IPS-NIHi7 (cell line): ENCODE data around the gene GSG1L.
"Not testable (repeated sequence)": the region's sequence is repeated elsewhere in the genome, so short reads cannot be mapped to it uniquely, and the experiment has no call there.

Experiments
- DNase-seq: peaks from one replicate; pipeline ENCODE4 v3.0.0; 2012; ENCODE audit warnings: mixed read lengths; ENCODE audit errors: extremely low spot score

Gene GSG1L

GRCh38 chr16:27980919-27981700, 82.4 kb downstream of the GSG1L start:
- DNase-seq: no peak

- no peak for DNase-seq
Observed at GRCh38 chr16:27980076-27980775, 83.3 kb downstream of the GSG1L start.

- DNase-seq: not testable (repeated sequence)
Observed at GRCh38 chr16:27979668-27980067, 83.8 kb downstream of the GSG1L start.

- DNase-seq: no peak
Observed at GRCh38 chr16:27978876-27979275, 84.6 kb downstream of the GSG1L start.

GRCh38 chr16:27977966-27978365, 85.5 kb downstream of the GSG1L start:
- DNase-seq: no peak

- DNase-seq: no peak
Observed at GRCh38 chr16:27976990-27977389, 86.5 kb downstream of the GSG1L start.

GRCh38 chr16:27974896-27975540, 88.5 kb downstream of the GSG1L start:
- no peak for DNase-seq

- peak; percentile 51 for DNase-seq
Observed at GRCh38 chr16:27973678-27974077, 89.8 kb downstream of the GSG1L start.

- DNase-seq: peak; percentile 81
Observed at GRCh38 chr16:27972500-27972899, 91.0 kb downstream of the GSG1L start.

GRCh38 chr16:27969574-27969973, 93.9 kb downstream of the GSG1L start:
- no peak for DNase-seq

- no peak for DNase-seq
Observed at GRCh38 chr16:27967169-27967568, 96.3 kb downstream of the GSG1L start.

GRCh38 chr16:27966756-27967155, 96.8 kb downstream of the GSG1L start:
- no peak for DNase-seq

- DNase-seq: no peak
Observed at GRCh38 chr16:27965801-27966200, 97.7 kb downstream of the GSG1L start.

GRCh38 chr16:27963471-27963965, 100.0 kb downstream of the GSG1L start:
- no peak for DNase-seq

GRCh38 chr16:27962197-27962596, 101.3 kb downstream of the GSG1L start:
- no peak for DNase-seq

GRCh38 chr16:27961296-27961620, 102.3 kb downstream of the GSG1L start:
- DNase-seq: no peak

GRCh38 chr16:27960619-27961295, 102.8 kb downstream of the GSG1L start:
- no peak for DNase-seq

GRCh38 chr16:27959914-27960313, 103.6 kb downstream of the GSG1L start:
- no peak for DNase-seq

- no peak for DNase-seq
Observed at GRCh38 chr16:27954191-27954590, 109.3 kb downstream of the GSG1L start.

- DNase-seq: no peak
Observed at GRCh38 chr16:27952811-27953210, 110.7 kb downstream of the GSG1L start.

- no peak for DNase-seq
Observed at GRCh38 chr16:27951489-27952120, 111.9 kb downstream of the GSG1L start.
